WERI-Rb-1 (cell line): ENCODE measurements around the gene COX7A1.

ENCODE experiments used
- DNase-seq: peaks from one replicate; pipeline ENCODE4 v3.0.0-alpha.2; 2020
- H3K27ac ChIP-seq: fragments of 250-450 bp; sonication (Bioruptor Pico); 2 replicates; pipeline ENCODE4 v1.5.1; 2020; ENCODE audit warnings: mild to moderate bottlenecking, moderate library complexity
- H3K27me3 ChIP-seq: fragments of 250-450 bp; sonication (Bioruptor Pico); 2 replicates; pipeline ENCODE4 v1.5.1; 2021; ENCODE audit warnings: mild to moderate bottlenecking, low read depth, moderate library complexity; ENCODE audit not compliant: insufficient read depth, severe bottlenecking
- H3K36me3 ChIP-seq: fragments of 250-450 bp; sonication (Bioruptor Pico); 2 replicates; pipeline ENCODE4 v1.5.1; 2020; ENCODE audit warnings: mild to moderate bottlenecking, moderate library complexity
- H3K4me3 ChIP-seq: 2 replicates; pipeline ENCODE4 v1.5.1; 2011; ENCODE audit warnings: low read depth, mild to moderate bottlenecking, control low read depth, low read length
- H3K9me3 ChIP-seq: fragments of 250-450 bp; sonication (Bioruptor Pico); 2 replicates; pipeline ENCODE4 v1.5.1; 2021; ENCODE audit warnings: mild to moderate bottlenecking, moderate library complexity; ENCODE audit not compliant: severe bottlenecking
- CTCF ChIP-seq: IDR thresholded peaks from 2 replicates; pipeline ENCODE4 v1.5.1; 2011; ENCODE audit warnings: low read depth, mild to moderate bottlenecking, control low read depth, inconsistent platforms, low read length

COX7A1 gene

GRCh38 chr19:36149673-36150406, 2.4 kb downstream of the COX7A1 start:
- H3K4me3 ChIP-seq, result no peak overlapping the region
- H3K27ac ChIP-seq, result no peak overlapping the region
- DNase-seq, result no peak
- TF ChIP-seq CTCF, result no peak
- H3K36me3 ChIP-seq, result peaks cover 49% of the 10 kb centered on the region
- H3K27me3 ChIP-seq, result no peaks in the 10 kb centered on the region
- H3K9me3 ChIP-seq, result no peaks in the 10 kb centered on the region

DNA sequence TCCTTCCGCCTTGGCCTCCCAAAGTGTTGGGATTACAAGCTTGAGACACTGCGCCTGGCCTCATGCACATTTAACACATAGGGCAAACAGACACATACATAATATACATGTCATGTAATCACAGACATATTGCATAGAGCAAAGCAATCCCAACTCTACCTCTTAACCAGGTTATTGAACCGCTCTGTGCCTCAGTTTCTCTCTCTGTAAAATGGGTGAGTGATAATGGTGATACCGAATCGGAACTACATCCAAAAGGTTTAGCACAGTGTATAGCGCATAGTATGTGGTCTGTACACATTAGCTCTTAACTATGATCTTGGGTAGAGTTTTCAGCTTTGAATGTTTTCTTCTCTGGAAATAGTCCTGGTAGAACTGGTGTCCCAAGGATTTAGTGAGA, 7.6 kb downstream of the COX7A1 start:
- DNase-seq, result no peak
- Histone ChIP-seq H3K4me3 (no peak overlapping the region), H3K36me3 (peaks cover 55% of the 10 kb centered on the region), H3K9me3 (no peaks in the 10 kb centered on the region), H3K27ac (no peak overlapping the region), H3K27me3 (no peaks in the 10 kb centered on the region)
- TF ChIP-seq CTCF, result no peak

DNA sequence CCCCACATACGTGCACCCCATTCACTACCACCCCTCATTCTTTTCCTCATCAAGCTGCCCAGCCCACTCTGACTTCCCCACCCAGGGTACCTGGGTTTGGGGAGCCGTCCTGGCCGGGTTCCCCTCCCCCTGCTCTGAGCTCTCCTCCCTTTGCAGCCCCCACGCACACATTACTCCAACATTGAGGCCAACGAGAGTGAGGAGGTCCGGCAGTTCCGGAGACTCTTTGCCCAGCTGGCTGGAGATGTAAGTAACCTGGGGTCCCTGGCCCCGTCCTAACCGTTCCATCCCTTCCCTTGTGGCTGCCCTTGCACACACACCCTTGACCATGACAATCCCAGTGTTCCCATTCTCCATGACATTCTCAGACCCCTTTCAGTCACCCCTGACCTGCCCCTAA, 9.8 kb downstream of the COX7A1 start:
- TF ChIP-seq CTCF, result no peak
- H3K27ac ChIP-seq, result no peak overlapping the region
- H3K9me3 ChIP-seq, result no peaks in the 10 kb centered on the region
- DNase-seq, result no peak
- no peak overlapping the region for H3K4me3 ChIP-seq
- H3K27me3 ChIP-seq, result no peaks in the 10 kb centered on the region
- H3K36me3 ChIP-seq, result peaks cover 44% of the 10 kb centered on the region

GRCh38 chr19:36142046-36142445, 10.2 kb downstream of the COX7A1 start:
- no peak for TF ChIP-seq CTCF
- H3K36me3 ChIP-seq, result peaks cover 39% of the 10 kb centered on the region
- no peaks in the 10 kb centered on the region for H3K27me3 ChIP-seq
- DNase-seq, result no peak
- no peak overlapping the region for H3K27ac ChIP-seq
- no peaks in the 10 kb centered on the region for H3K9me3 ChIP-seq
- no peak overlapping the region for H3K4me3 ChIP-seq

DNA sequence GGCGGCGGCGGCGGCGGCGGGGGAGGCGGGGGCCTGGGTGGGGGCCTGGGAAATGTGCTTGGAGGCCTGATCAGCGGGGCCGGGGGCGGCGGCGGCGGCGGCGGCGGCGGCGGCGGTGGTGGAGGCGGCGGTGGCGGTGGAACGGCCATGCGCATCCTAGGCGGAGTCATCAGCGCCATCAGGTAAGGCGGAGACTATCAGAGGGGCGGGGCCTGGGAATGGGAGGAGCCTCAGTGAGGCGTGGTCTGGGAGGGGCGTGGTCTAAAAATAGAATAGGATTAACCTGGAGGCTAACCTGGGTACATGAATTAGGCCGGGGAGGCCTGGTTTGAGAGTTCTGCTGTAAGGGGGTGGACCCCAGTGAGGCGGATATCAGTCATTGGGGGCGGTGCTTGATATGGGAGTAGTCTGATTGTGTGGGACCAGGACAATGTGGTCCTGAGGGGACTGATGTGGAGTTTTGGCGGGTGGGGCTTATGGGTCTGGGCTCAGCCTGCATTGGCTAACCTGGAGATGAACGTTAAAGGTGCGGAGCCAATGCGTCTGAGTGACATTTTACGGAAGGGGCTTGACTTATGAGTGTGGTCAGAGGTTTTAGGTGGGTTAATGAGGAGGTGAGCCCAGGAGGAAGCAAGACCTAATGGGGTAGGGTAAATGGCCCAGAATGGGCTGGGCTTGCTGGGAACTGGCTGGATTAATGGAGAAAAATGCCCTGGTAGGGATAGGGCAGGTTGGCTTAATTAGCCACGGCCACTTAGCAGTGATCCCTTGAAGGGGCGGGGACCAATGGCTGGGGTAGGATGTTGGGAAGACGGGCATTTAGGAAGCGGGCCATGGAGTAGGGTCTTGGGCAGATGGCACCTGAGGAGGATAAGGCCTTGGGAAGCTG, 11.0 kb downstream of the COX7A1 start:
- Histone ChIP-seq H3K4me3 (peak overlapping the region; percentile 74), H3K27ac (peak overlapping the region; percentile 90; the same call in 1 of the 2 replicates), H3K9me3 (no peaks in the 10 kb centered on the region), H3K27me3 (no peaks in the 10 kb centered on the region), H3K36me3 (peaks cover 32% of the 10 kb centered on the region)
- DNase-seq, result peak; percentile 89
- no peak for TF ChIP-seq CTCF
